Heart left ventricle (tissue), 16 donors: ENCODE data around the gene OR52K2. TPM values are rescaled to one million over a fixed set of nuclear protein-coding genes. Genes with fewer than 3 reads are reported as not detected.
A peak's percentile ranks its signal among the peaks of the same experiment; 100 is the strongest.

Experiments
- ATAC-seq, 4 donors: fragments of 200-7000 bp; cut with Tn5 transposase; one replicate each; pipeline ENCODE4 v1.9.1; 2020 to 2022; ENCODE audit warnings: moderate library complexity in 4 of 4, mild to moderate bottlenecking in 3 of 4, moderate number of reproducible peaks in 1 of 4
- DNase-seq, 5 donors: peaks; one replicate each; pipeline ENCODE4 v3.0.0-alpha.2; 2020
- H3K27ac ChIP-seq, 12 donors: fragments of 200-600 bp; sonication (generic) in 4 of 12; one replicate each; pipeline versions ENCODE4 v1.5.0 to v1.8.0; 2016 to 2022; ENCODE audit warnings: mild to moderate bottlenecking in 2 of 12
- H3K27me3 ChIP-seq, 9 donors: fragments of 200-600 bp; sonication (generic) in 2 of 9; one replicate each; pipeline versions ENCODE4 v1.5.1 to v1.8.0; 2016 to 2022; ENCODE audit warnings: mild to moderate bottlenecking in 3 of 9
- H3K36me3 ChIP-seq, 9 donors: fragments of 200-600 bp; sonication (generic) in 2 of 9; one replicate each; pipeline versions ENCODE4 v1.5.0 to v1.8.0; 2018 to 2022; ENCODE audit warnings: mild to moderate bottlenecking in 2 of 9
- H3K4me1 ChIP-seq, 12 donors: fragments of 200-600 bp; sonication (generic) in 4 of 12; one replicate each; pipeline versions ENCODE4 v1.5.0 to v1.8.0; 2016 to 2022; ENCODE audit warnings: mild to moderate bottlenecking in 3 of 12
- H3K4me3 ChIP-seq, 12 donors: fragments of 200-600 bp; sonication (generic) in 4 of 12; one replicate each; pipeline versions ENCODE4 v1.5.0 to v1.8.0; 2017 to 2022; ENCODE audit warnings: mild to moderate bottlenecking in 9 of 12, moderate library complexity in 4 of 12
- H3K9me3 ChIP-seq, 12 donors: fragments of 200-600 bp; sonication (generic) in 4 of 12; one replicate each; pipeline versions ENCODE4 v1.5.0 to v1.8.0; 2016 to 2022; ENCODE audit warnings: mild to moderate bottlenecking in 1 of 12
- CTCF ChIP-seq, 12 donors: fragments of 200-600 bp; sonication (generic) in 4 of 12; IDR thresholded peaks; one replicate each; pipeline versions ENCODE4 v1.5.0 to v1.8.0; 2018 to 2022; ENCODE audit warnings: antibody characterized with exemption in 12 of 12, mild to moderate bottlenecking in 5 of 12
- POLR2A ChIP-seq, 2 donors: fragments of 450-650 bp; IDR thresholded peaks; one replicate each; pipeline ENCODE4 v1.6.1; 2017; ENCODE audit warnings: antibody characterized with exemption in 2 of 2, mild to moderate bottlenecking in 2 of 2, moderate library complexity in 2 of 2
- WGBS, 4 donors: extraction: QIAGEN DNeasy Blood & Tissue Kit in 2 of 4; methylation state at CpG; one replicate each; pipeline versions ENCODE4 v1.1.5 to v1.1.7; 2013 to 2018; 5-methylcytosine and 5-hydroxymethylcytosine counted together
- intact Hi-C, 10 donors: fragments of 100-400 bp; cut with DNase I; formaldehyde crosslinking; loops; one replicate each; pipeline versions ENCODE4 v1.11.1 to v1.14.2; 2022
- polyA plus RNA-seq, 2 donors: library from polyadenylated mRNA; stranded (reverse); fragments of 200-250 nt; gene quantifications; one replicate each; pipeline ENCODE4 v1.2.3, GENCODE V29; 2013
- total RNA-seq, 9 donors: library from RNA; depleted of rRNA in 2 of 9; stranded (reverse); fragments of >200 nt in 2 of 9; fragmentation: NEBNext Ultra II Directional in 3 of 9; extraction: Animal tissue kit (Norgen Biotek cat#: 25700) in 3 of 9; gene quantifications; one replicate each; pipeline versions ENCODE4 v1.1.0 to v1.2.4, GENCODE V29; 2016 to 2023
- donor health status: ischemic (EF 13 %, LVEDD 7.1; RV severe dilation, severe dysfunction).
- donor health status: healthy with polysubstance abuse.
- donor health status: DM: no; HTN: yes; CAD: no.
- donor health status: DM: no; HTN: no; CAD: no.
- donor health status: ischemic (EF 25% LVEDD 6.9; RV normal size, moderate dysfunction).
- donor health status: ischemic (EF 25% LVEDD 5.7; RV mildly dilated, moderate dysfunction).
- donor health status: healthy.
- donor health status: DM: yes; HTN: yes; CAD: no.
- donor health status: ischemic (EF 35%, LVEDD 5.7; RV mildly dilated, moderate dysfunction).
- donor health status: nonischemic (EF 11% LVEDD 7.7; RV severe dilation, severe dysfunction).
- donor health status: DM: yes; HTN: yes; CAD: no.
- donor health status: PGD.
- donor health status: ischemic (EF 29% LVEDD 5.4; RV normal size, mild dysfunction).
- donor health status: nonischemic (EF 23%, LVEDD 6.1; RV moderate dilation, normal function).

OR52K2 gene
- total and polyA plus RNA-seq, 11 donors, result not detected

DNA sequence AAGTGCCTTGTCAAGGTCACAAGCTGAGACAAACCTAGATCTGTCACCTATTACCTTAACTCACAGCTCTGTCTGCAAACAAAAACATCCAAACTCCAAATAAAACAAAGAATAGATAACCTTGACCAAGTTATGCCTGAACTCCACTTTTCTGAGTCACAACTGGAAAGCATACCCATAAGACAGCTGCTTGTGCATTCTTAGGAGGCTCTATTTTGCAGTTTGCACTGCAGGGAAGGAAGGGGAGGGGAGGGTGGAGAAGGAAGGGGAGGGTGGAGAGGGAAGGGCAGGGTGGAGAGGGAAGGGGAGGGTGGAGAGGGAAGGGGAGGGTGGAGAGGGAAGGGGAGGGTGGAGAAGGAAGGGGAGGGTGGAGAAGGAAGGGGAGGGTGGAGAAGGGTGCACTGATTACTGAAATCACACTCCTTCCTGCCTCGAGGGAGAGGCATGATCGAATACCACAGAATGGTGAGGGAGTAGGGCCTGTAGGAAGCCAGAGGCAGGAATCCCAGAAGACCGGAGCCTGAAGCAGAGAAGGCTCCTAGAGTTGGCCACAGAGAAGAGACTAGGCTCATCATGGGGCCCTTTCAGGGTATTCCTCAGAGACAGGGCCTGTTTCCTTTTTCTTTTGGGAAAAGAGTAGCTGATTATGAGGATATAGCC, 5.7 kb upstream of the OR52K2 start:
- Histone ChIP-seq H3K4me1 (peaks cover 0 to 7% (median 0%) of the 10 kb centered on the region in 12 donors), H3K4me3 (no peak overlapping the region), H3K36me3 (no peaks in the 10 kb centered on the region), H3K27me3 (no peaks in the 10 kb centered on the region), H3K27ac (peak overlapping the region in 2 of 12 donors; percentile 8 to 49), H3K9me3 (peaks cover 0 to 9% (median 0%) of the 10 kb centered on the region in 12 donors)
- DNase-seq (no peak), ATAC-seq (peak in 1 of 4 donors; percentile 26)
- WGBS, 4 donors, result 21 to 33% (median 25%) methylated on average over 3 of the region's 3 CpGs
- intact Hi-C loops, result no loop called here
- no peak for TF ChIP-seq CTCF (IDR thresholded peaks at IDR 0.05)
- TF ChIP-seq POLR2A (IDR thresholded peaks at IDR 0.05), result no peak

DNA sequence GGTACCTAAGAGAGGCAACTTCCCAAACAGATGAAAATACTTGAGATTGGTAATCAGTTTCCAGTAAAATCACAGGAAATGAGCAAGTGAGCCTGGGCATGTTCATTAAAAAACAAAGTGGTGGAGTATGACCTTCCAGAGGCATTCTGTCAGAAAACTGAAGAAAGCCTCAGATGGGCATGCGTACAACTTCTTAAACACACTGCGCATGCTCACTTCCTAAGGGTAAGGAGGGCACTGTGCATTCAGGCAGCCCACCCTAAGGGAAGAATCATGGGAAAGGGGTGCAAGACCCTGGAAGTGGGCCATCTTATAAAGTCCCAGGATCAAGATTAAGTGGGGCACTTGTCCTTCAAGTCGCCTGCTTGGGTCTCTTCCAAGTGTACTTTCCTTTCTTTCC, 4.0 kb downstream of the OR52K2 start:
- no peak overlapping the region for H3K4me3 ChIP-seq
- DNase-seq (no peak), ATAC-seq (no peak)
- intact Hi-C loops, result no loop called here
- TF ChIP-seq CTCF (IDR thresholded peaks at IDR 0.05), result no peak
- H3K4me1 ChIP-seq, result peaks cover 0 to 49% (median 0%) of the 10 kb centered on the region in 12 donors
- peaks cover 0 to 11% (median 0%) of the 10 kb centered on the region in 12 donors for H3K9me3 ChIP-seq
- peaks cover 0 to 7% (median 0%) of the 10 kb centered on the region in 9 donors for H3K27me3 ChIP-seq
- H3K27ac ChIP-seq, result no peak overlapping the region
- H3K36me3 ChIP-seq, result no peaks in the 10 kb centered on the region
- 65 to 83% (median 81%) methylated on average over 3 of the region's 3 CpGs for WGBS, 4 donors

DNA sequence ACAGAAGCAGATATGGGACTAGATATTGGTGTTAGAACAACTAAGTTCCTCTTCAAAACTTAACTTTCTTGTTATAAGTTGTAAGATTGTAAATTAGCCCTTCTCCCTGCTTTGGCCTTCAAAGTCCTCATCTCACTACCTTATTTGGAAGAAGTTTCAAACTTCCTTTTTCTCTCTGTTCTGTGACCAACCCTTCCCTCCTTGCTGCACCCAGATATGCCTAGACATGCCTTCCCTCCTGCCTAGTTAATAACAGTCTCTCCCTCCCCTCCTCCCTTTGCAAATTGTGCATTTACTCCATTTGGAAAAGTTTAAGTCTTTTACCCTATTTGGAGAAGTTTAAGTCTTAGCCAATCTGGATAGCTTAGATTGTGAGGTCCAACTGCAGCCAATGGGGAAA, 4.9 kb downstream of the OR52K2 start:
- Histone ChIP-seq H3K4me1 (peaks cover 0 to 45% (median 0%) of the 10 kb centered on the region in 12 donors), H3K4me3 (no peak overlapping the region), H3K36me3 (no peaks in the 10 kb centered on the region), H3K27me3 (peaks cover 0 to 7% (median 0%) of the 10 kb centered on the region in 9 donors), H3K9me3 (peaks cover 0 to 11% (median 0%) of the 10 kb centered on the region in 12 donors), H3K27ac (peak overlapping the region in 1 of 12 donors; percentile 78)
- intact Hi-C loops, result no loop called here
- ATAC-seq, result no peak
- TF ChIP-seq POLR2A (IDR thresholded peaks at IDR 0.05), result no peak
- TF ChIP-seq CTCF (IDR thresholded peaks at IDR 0.05), result no peak
- DNase-seq, result no peak

- Histone ChIP-seq H3K36me3 (no peaks in the 10 kb centered on the region), H3K27ac (peak overlapping the region in 1 of 12 donors; percentile 78), H3K27me3 (peaks cover 0 to 7% (median 0%) of the 10 kb centered on the region in 9 donors), H3K4me1 (peaks cover 0 to 56% (median 0%) of the 10 kb centered on the region in 12 donors), H3K9me3 (peaks cover 0 to 11% (median 0%) of the 10 kb centered on the region in 12 donors), H3K4me3 (no peak overlapping the region)
- whole genome bisulfite sequencing, 4 donors, result 10 to 28% (median 17%) methylated on average over 1 of the region's 1 CpG
- DNase-seq (peak in 2 of 5 donors; percentile 22 to 25), ATAC-seq (peak; percentile 37 to 75 (median 54))
- intact Hi-C loops, result no loop called here
- no peak for TF ChIP-seq POLR2A (IDR thresholded peaks at IDR 0.05)
- TF ChIP-seq CTCF (IDR thresholded peaks at IDR 0.05), result no peak
These were observed 6.3 kb downstream of the OR52K2 start for GRCh38 chr11:4455419-4455818.
